ENCODE measurements around the gene SLC49A4. TPM values are rescaled to one million over a fixed set of nuclear protein-coding genes. Genes with fewer than 3 reads are reported as not detected.

SLC49A4 gene
- total RNA-seq, 3 donors from 2014 or later (not counting 1 experiment from before 2014, with no cell fraction given): 5.6 to 8.0 (median 7.5) TPM

DNA sequence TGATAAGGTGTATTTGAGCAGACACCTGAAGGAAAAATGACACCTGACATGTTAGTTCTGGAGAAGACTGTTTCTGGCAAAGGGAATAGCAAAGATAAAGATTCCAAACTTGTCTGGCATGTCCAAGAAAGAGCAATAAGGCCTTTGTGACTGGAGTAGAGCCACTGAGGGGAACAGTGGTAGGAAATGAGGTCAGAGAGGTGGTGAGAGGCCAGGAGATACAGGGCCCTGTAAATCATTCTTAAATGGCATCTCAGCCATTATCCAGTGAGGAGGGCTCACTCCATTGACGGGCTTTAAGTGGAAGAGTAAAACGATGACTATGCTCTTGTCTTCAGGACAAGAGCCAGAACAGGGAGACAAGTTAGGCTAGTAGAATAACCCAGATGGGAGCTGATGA lies 4.5 kb downstream of the SLC49A4 start:
- no peak overlapping the region for H3K4me3 Mint-ChIP-seq
- WGBS (ENCODE audit: insufficient coverage): 97% methylated on average over 2 of the region's 2 CpGs
- TF ChIP-seq, protein P1, sequence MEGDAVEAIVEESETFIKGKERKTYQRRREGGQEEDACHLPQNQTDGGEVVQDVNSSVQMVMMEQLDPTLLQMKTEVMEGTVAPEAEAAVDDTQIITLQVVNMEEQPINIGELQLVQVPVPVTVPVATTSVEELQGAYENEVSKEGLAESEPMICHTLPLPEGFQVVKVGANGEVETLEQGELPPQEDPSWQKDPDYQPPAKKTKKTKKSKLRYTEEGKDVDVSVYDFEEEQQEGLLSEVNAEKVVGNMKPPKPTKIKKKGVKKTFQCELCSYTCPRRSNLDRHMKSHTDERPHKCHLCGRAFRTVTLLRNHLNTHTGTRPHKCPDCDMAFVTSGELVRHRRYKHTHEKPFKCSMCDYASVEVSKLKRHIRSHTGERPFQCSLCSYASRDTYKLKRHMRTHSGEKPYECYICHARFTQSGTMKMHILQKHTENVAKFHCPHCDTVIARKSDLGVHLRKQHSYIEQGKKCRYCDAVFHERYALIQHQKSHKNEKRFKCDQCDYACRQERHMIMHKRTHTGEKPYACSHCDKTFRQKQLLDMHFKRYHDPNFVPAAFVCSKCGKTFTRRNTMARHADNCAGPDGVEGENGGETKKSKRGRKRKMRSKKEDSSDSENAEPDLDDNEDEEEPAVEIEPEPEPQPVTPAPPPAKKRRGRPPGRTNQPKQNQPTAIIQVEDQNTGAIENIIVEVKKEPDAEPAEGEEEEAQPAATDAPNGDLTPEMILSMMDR (IDR thresholded peaks at IDR 0.05): no peak
- Histone ChIP-seq H3K9me3 (ENCODE audit: control insufficient read depth, insufficient read depth, low read length) (no peaks in the 10 kb centered on the region), H3K27ac (ENCODE audit: low read length) (no peak overlapping the region), H3K4me3 (ENCODE audit: low read length) (no peak overlapping the region), H3K27me3 (ENCODE audit: control insufficient read depth, insufficient read depth, low read length) (no peaks in the 10 kb centered on the region), H3K4me1 (ENCODE audit: control insufficient read depth, insufficient read depth, low read length) (peaks cover 8% of the 10 kb centered on the region), H3K36me3 (ENCODE audit: control insufficient read depth, insufficient read depth, low read length) (no peaks in the 10 kb centered on the region)
- intact Hi-C loops (cut with micrococcal nuclease): loop anchor here (10.0 kb wide), 1 partner anchor 965 kb away; the partner anchor contains the start of genes EAF2 and IQCB1
- DNase-seq: no peak
- H3K27me3 Mint-ChIP-seq (ENCODE audit: low read depth in 2 of 2): no peaks in the 10 kb centered on the region
- no peaks in the 10 kb centered on the region for H3K9me3 Mint-ChIP-seq
- no peak for ATAC-seq
- no peak overlapping the region for H3K27ac Mint-ChIP-seq
- H3K4me1 Mint-ChIP-seq: peaks cover 19 to 21% of the 10 kb centered on the region in 2 donors
- no peaks in the 10 kb centered on the region for H3K36me3 Mint-ChIP-seq

GRCh38 chr3:122800031-122800430 lies 5.2 kb downstream of the SLC49A4 start:
- H3K9me3 Mint-ChIP-seq: no peaks in the 10 kb centered on the region
- H3K4me3 Mint-ChIP-seq: no peak overlapping the region
- TF ChIP-seq, protein P1 (IDR thresholded peaks at IDR 0.05): no peak
- no peaks in the 10 kb centered on the region for H3K36me3 Mint-ChIP-seq
- Histone ChIP-seq H3K27me3 (ENCODE audit: control insufficient read depth, insufficient read depth, low read length) (no peaks in the 10 kb centered on the region), H3K4me3 (ENCODE audit: low read length) (no peak overlapping the region), H3K9me3 (ENCODE audit: control insufficient read depth, insufficient read depth, low read length) (no peaks in the 10 kb centered on the region), H3K4me1 (ENCODE audit: control insufficient read depth, insufficient read depth, low read length) (peaks cover 7% of the 10 kb centered on the region), H3K27ac (ENCODE audit: low read length) (no peak overlapping the region), H3K36me3 (ENCODE audit: control insufficient read depth, insufficient read depth, low read length) (no peaks in the 10 kb centered on the region)
- 80% methylated on average over 1 of the region's 1 CpG for WGBS (ENCODE audit: insufficient coverage)
- intact Hi-C loops (cut with micrococcal nuclease): no loop called here
- H3K27me3 Mint-ChIP-seq (ENCODE audit: low read depth in 2 of 2): no peaks in the 10 kb centered on the region
- H3K4me1 Mint-ChIP-seq: peaks cover 16 to 18% of the 10 kb centered on the region in 2 donors
- no peak overlapping the region for H3K27ac Mint-ChIP-seq
- DNase-seq (no peak), ATAC-seq (no peak)

- no peak for ATAC-seq
- Mint-ChIP-seq H3K27me3 (ENCODE audit: low read depth in 2 of 2) (no peaks in the 10 kb centered on the region), H3K4me1 (peaks cover 12 to 14% of the 10 kb centered on the region in 2 donors), H3K9me3 (no peaks in the 10 kb centered on the region), H3K27ac (no peak overlapping the region), H3K36me3 (no peaks in the 10 kb centered on the region), H3K4me3 (no peak overlapping the region)
- Histone ChIP-seq H3K4me3 (ENCODE audit: low read length) (no peak overlapping the region), H3K4me1 (ENCODE audit: control insufficient read depth, insufficient read depth, low read length) (peaks cover 2% of the 10 kb centered on the region), H3K27ac (ENCODE audit: low read length) (no peak overlapping the region), H3K9me3 (ENCODE audit: control insufficient read depth, insufficient read depth, low read length) (no peaks in the 10 kb centered on the region), H3K36me3 (ENCODE audit: control insufficient read depth, insufficient read depth, low read length) (no peaks in the 10 kb centered on the region), H3K27me3 (ENCODE audit: control insufficient read depth, insufficient read depth, low read length) (no peaks in the 10 kb centered on the region)
- DNase-seq: no peak
- TF ChIP-seq, protein P1 (IDR thresholded peaks at IDR 0.05): no peak
- intact Hi-C loops (cut with micrococcal nuclease): no loop called here
- 97% methylated on average over 3 of the region's 3 CpGs for WGBS (ENCODE audit: insufficient coverage)
Observed at GRCh38 chr3:122800706-122801237, 5.9 kb downstream of the SLC49A4 start.

- TF ChIP-seq, protein P1 (IDR thresholded peaks at IDR 0.05): no peak
- Histone ChIP-seq H3K9me3 (ENCODE audit: control insufficient read depth, insufficient read depth, low read length) (no peaks in the 10 kb centered on the region), H3K36me3 (ENCODE audit: control insufficient read depth, insufficient read depth, low read length) (no peaks in the 10 kb centered on the region), H3K27me3 (ENCODE audit: control insufficient read depth, insufficient read depth, low read length) (no peaks in the 10 kb centered on the region), H3K4me3 (ENCODE audit: low read length) (no peak overlapping the region), H3K4me1 (ENCODE audit: control insufficient read depth, insufficient read depth, low read length) (no peaks in the 10 kb centered on the region), H3K27ac (ENCODE audit: low read length) (no peak overlapping the region)
- no peak for DNase-seq
- H3K36me3 Mint-ChIP-seq: no peaks in the 10 kb centered on the region
- H3K27me3 Mint-ChIP-seq (ENCODE audit: low read depth in 2 of 2): no peaks in the 10 kb centered on the region
- no peak for ATAC-seq
- H3K4me1 Mint-ChIP-seq: peaks cover under 1 to 7% of the 10 kb centered on the region in 2 donors
- WGBS (ENCODE audit: insufficient coverage): 92% methylated on average over 1 of the region's 1 CpG
- no peak overlapping the region for H3K4me3 Mint-ChIP-seq
- intact Hi-C loops (cut with micrococcal nuclease): no loop called here
- H3K27ac Mint-ChIP-seq: no peak overlapping the region
- no peaks in the 10 kb centered on the region for H3K9me3 Mint-ChIP-seq
Observed at GRCh38 chr3:122802323-122802722, 7.5 kb downstream of the SLC49A4 start.

Measured in natural killer cell (primary cell).